SU-DHL-6 (cell line): Measurements from ENCODE around the gene CAPN12.

ENCODE experiments used
- CTCF ChIP-seq: fragments of 200-600 bp; sonication (generic); IDR thresholded peaks from one replicate; pipeline ENCODE4 v1.5.1; 2017; ENCODE audit warnings: antibody characterized with exemption, mild to moderate bottlenecking, low read length, moderate library complexity; ENCODE audit not compliant: insufficient read depth, poor library complexity, severe bottlenecking
- EZH2phosphoT487 ChIP-seq: fragments of 200-600 bp; sonication (generic), shearing (Covaris generic); conservative IDR thresholded peaks from 2 replicates; pipeline ENCODE4 v1.6.1; 2018; ENCODE audit warnings: mild to moderate bottlenecking, antibody characterized with exemption, low read length, moderate library complexity, mixed read lengths

- TF ChIP-seq CTCF: no peak
- TF ChIP-seq EZH2phosphoT487: no peak
Observed at GRCh38 chr19:38742296-38742695, 2.0 kb downstream of the CAPN12 start.
